HCT116 (cell line): Measurements from ENCODE around the gene TEDC1.

Source experiments
- ATF3 ChIP-seq: IDR thresholded peaks from 2 replicates; pipeline ENCODE4 v1.6.1; 2012
- CTCF ChIP-seq, 3 experiments: fragments of 200-600 bp in 1 of 3; sonication (generic) in 1 of 3; IDR thresholded peaks in 2 of 3; conservative IDR thresholded peaks in 1 of 3; 2 replicates each; pipeline ENCODE4 v1.5.1; 2012 to 2017; ENCODE audit warnings: low read depth in 2 of 3, low read length in 2 of 3, antibody characterized with exemption in 1 of 3, borderline replicate concordance in 1 of 3, control low read depth in 1 of 3, mild to moderate bottlenecking in 1 of 3, mixed read lengths in 1 of 3, mixed run types in 1 of 3, moderate library complexity in 1 of 3; ENCODE audit not compliant: insufficient read depth in 1 of 3
- EZH2 ChIP-seq: fragments of 200-600 bp; sonication (generic); IDR thresholded peaks from 2 replicates; pipeline ENCODE4 v1.6.1; 2017; ENCODE audit warnings: antibody characterized with exemption, mixed run types
- EZH2phosphoT487 ChIP-seq: fragments of 200-600 bp; IDR thresholded peaks from 2 replicates; pipeline ENCODE4 v1.6.1; 2018; ENCODE audit warnings: antibody characterized with exemption, borderline replicate concordance
- POLR2A ChIP-seq: IDR thresholded peaks from 2 replicates; pipeline ENCODE4 v1.7.0; 2011; ENCODE audit warnings: borderline replicate concordance; ENCODE audit not compliant: insufficient read depth, insufficient read length; ENCODE audit errors: extremely low read depth
- SIN3A ChIP-seq: IDR thresholded peaks from 2 replicates; pipeline ENCODE4 v1.6.1; 2012; ENCODE audit warnings: low read depth
- SP1 ChIP-seq: IDR thresholded peaks from 2 replicates; pipeline ENCODE4 v1.6.1; 2012; ENCODE audit warnings: low read depth
- SRF ChIP-seq: IDR thresholded peaks from 2 replicates; pipeline ENCODE4 v1.6.1; 2012; ENCODE audit warnings: low read depth
- TCF7L2 ChIP-seq: IDR thresholded peaks from 2 replicates; pipeline ENCODE4 v1.7.0; 2011; ENCODE audit warnings: borderline replicate concordance, inconsistent platforms; ENCODE audit not compliant: insufficient read depth, insufficient read length; ENCODE audit errors: extremely low read depth
- YY1 ChIP-seq: IDR thresholded peaks from 2 replicates; pipeline ENCODE4 v1.6.1; 2011; ENCODE audit warnings: low read length, low read depth, moderate library complexity, mild to moderate bottlenecking; ENCODE audit not compliant: insufficient replicate concordance; ENCODE audit errors: extremely low read depth
- TF ChIP-seq, protein P1 (sequence below): IDR thresholded peaks from 2 replicates; pipeline ENCODE4 v1.6.1; 2012

DNA sequence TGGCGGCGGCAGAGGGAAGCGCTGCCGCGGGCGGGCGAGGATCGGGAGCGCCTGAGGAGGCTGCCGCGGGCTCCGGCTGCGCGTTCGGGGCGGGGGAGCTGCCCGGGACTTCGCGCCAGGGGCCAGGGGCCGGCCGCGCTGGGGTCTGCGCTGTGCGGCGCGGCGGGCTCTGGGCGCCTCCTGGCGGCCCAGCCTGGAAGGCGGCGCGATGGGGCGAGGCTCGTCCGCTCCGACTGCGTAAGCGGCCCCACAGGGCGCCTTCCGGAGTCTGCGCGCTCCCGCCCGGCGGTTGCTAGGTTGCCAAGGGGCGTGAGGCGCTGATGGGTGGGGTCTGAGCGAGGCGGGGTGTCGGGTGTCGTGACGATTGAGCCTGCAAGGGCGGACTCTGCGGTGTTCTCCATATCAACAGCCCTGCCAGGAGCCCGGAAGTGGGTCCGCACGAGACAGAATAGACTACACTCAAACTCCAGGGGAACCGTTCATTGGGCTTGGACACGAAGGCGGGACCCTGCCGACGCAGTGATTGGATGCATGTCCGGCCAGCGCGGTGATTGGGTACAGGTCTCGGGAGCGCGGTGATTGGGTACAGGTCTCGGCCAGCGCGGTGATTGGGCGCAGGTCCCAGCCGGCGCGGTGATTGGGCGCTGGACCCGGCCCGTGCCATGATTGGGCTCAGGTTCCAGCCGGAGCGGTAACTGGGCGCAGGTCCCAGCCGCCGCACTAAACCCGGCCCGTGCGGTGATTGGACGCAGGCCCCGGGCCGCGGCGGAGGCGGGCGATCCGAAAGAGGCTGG, at the start of gene TEDC1:
- TF ChIP-seq EZH2phosphoT487 (no peak), POLR2A (peak; percentile 70), EZH2 (no peak), CTCF (IDR thresholded peaks at IDR 0.05 in 2 of 3, conservative IDR thresholded peaks at IDR 0.05 in 1 of 3; ENCODE audit: borderline replicate concordance in 1 of 3, insufficient read depth in 1 of 3, low read depth in 2 of 3, low read length in 2 of 3) (peak in 2 of 3 experiments; percentile 50 to 71; a peak in 4 of 6 replicates), SIN3A (no peak), SRF (no peak), TCF7L2 (peak; percentile 5), YY1 (no peak), ATF3 (no peak), SP1 (no peak)
- TF ChIP-seq, protein P1, sequence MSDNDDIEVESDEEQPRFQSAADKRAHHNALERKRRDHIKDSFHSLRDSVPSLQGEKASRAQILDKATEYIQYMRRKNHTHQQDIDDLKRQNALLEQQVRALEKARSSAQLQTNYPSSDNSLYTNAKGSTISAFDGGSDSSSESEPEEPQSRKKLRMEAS = no peak
